ENCODE results near the gene GRID1.

GRID1 gene

GRCh38 chr10:85575441-85575840, 791.2 kb downstream of the GRID1 start (continued):
- TF ChIP-seq ZNF692 (tag by site-specific recombination; IDR thresholded peaks at IDR 0.05) (no peak), SCRT1 (tag by site-specific recombination; IDR thresholded peaks at IDR 0.05; ENCODE audit: borderline replicate concordance) (no peak), PRDM10 (tag by site-specific recombination; IDR thresholded peaks at IDR 0.05) (no peak), ZNF341 (tag by site-specific recombination; IDR thresholded peaks at IDR 0.05; ENCODE audit: low read depth) (no peak), ZNF24 (tag by site-specific recombination; IDR thresholded peaks at IDR 0.05) (no peak), ZNF391 (tag by site-specific recombination; IDR thresholded peaks at IDR 0.05; ENCODE audit: borderline replicate concordance, low read depth) (no peak), TSHZ1 (tag by site-specific recombination; IDR thresholded peaks at IDR 0.05; ENCODE audit: borderline replicate concordance) (no peak), KLF16 (tag by site-specific recombination; IDR thresholded peaks at IDR 0.05) (no peak)

- no peak overlapping the region for H3K27ac ChIP-seq (ENCODE audit: extremely low read depth, low read depth, low read length)
- no peaks in the 10 kb centered on the region for H3K4me1 ChIP-seq (ENCODE audit: control insufficient read depth, insufficient read depth, low read length)
- ChIA-PET CTCF (no interaction called here), POLR2A (no interaction called here)
- TF ChIP-seq ZFP3 (tag by site-specific recombination; IDR thresholded peaks at IDR 0.05; ENCODE audit: low read depth) (no peak), KLF9 (tag by site-specific recombination; IDR thresholded peaks at IDR 0.05; ENCODE audit: low read depth) (no peak), ZNF426 (tag by site-specific recombination; IDR thresholded peaks at IDR 0.05) (no peak), HOXC10 (CRISPR knock-in tag; IDR thresholded peaks at IDR 0.05) (no peak), ATF2 (tag by site-specific recombination; IDR thresholded peaks at IDR 0.05; ENCODE audit: low read depth) (no peak), SALL2 (tag by site-specific recombination; IDR thresholded peaks at IDR 0.05; ENCODE audit: borderline replicate concordance) (no peak), OSR2 (tag by site-specific recombination; IDR thresholded peaks at IDR 0.05) (no peak), PATZ1 (tag by site-specific recombination; IDR thresholded peaks at IDR 0.05) (no peak), INSM2 (tag by site-specific recombination; IDR thresholded peaks at IDR 0.05) (no peak), ZNF639 (tag by site-specific recombination; IDR thresholded peaks at IDR 0.05) (no peak), ZNF830 (tag by site-specific recombination; IDR thresholded peaks at IDR 0.05; ENCODE audit: low read depth) (no peak)
- H3K4me3 ChIP-seq (ENCODE audit: low read depth, low read length): no peak overlapping the region
- H3K36me3 ChIP-seq (ENCODE audit: control insufficient read depth in 2 of 2, insufficient read depth in 1 of 2, low read length in 2 of 2): no peaks in the 10 kb centered on the region
- H3K9me3 ChIP-seq (ENCODE audit: control insufficient read depth, insufficient read depth, low read depth, low read length): no peaks in the 10 kb centered on the region
Measured at GRCh38 chr10:85570871-85571270, 795.7 kb downstream of the GRID1 start.
